OCI-LY1 (cell line): ENCODE measurements around the gene ATP6AP1.

Experiments
- H2AFZ ChIP-seq: fragments of 200-600 bp; sonication (generic), shearing (Covaris generic); 2 replicates; pipeline ENCODE4 v1.6.0; 2014; ENCODE audit warnings: antibody characterized with exemption, mild to moderate bottlenecking, low read length
- H3F3A ChIP-seq: fragments of 200-600 bp; sonication (generic), shearing (Covaris generic); 2 replicates; pipeline ENCODE4 v1.6.0; 2014; ENCODE audit warnings: mild to moderate bottlenecking, antibody characterized with exemption, low read length, moderate library complexity; ENCODE audit not compliant: insufficient read depth
- H3K27ac ChIP-seq: fragments of 200-600 bp; sonication (generic); 2 replicates; pipeline ENCODE4 v1.5.1; 2014; ENCODE audit warnings: low read length, mixed run types, mild to moderate bottlenecking, low read depth; ENCODE audit not compliant: poor library complexity, severe bottlenecking
- H3K27me3 ChIP-seq: fragments of 200-600 bp; sonication (generic); 2 replicates; pipeline ENCODE4 v1.6.0; 2014; ENCODE audit warnings: antibody characterized with exemption, mild to moderate bottlenecking, low read length, moderate library complexity; ENCODE audit not compliant: insufficient read depth
- H3K36me3 ChIP-seq: fragments of 200-600 bp; sonication (generic); 2 replicates; pipeline ENCODE4 v1.6.1; 2014; ENCODE audit warnings: mild to moderate bottlenecking, antibody characterized with exemption, low read length, moderate library complexity, mixed read lengths; ENCODE audit not compliant: insufficient read depth
- H3K4me1 ChIP-seq: fragments of 200-600 bp; sonication (generic); 2 replicates; pipeline ENCODE4 v1.5.1; 2014; ENCODE audit warnings: mild to moderate bottlenecking, low read length, moderate library complexity; ENCODE audit not compliant: insufficient read depth, severe bottlenecking
- H3K4me2 ChIP-seq: fragments of 200-600 bp; sonication (generic), shearing (Covaris generic); 2 replicates; pipeline ENCODE4 v1.6.1; 2014; ENCODE audit warnings: low read length
- H3K4me3 ChIP-seq: fragments of 200-600 bp; sonication (generic); 2 replicates; pipeline ENCODE4 v1.5.1; 2014; ENCODE audit warnings: low read length, low read depth, mild to moderate bottlenecking, mixed read lengths; ENCODE audit not compliant: poor library complexity, severe bottlenecking
- H3K79me2 ChIP-seq: fragments of 200-600 bp; shearing (Covaris generic); 2 replicates; pipeline ENCODE4 v1.6.1; 2016; ENCODE audit warnings: mixed run types, low read length, mixed read lengths; ENCODE audit not compliant: insufficient read depth
- H3K9ac ChIP-seq: fragments of 200-600 bp; sonication (generic), shearing (Covaris generic); 2 replicates; pipeline ENCODE4 v1.6.1; 2014; ENCODE audit warnings: mild to moderate bottlenecking, low read length, mixed read lengths
- H3K9me2 ChIP-seq: fragments of 200-600 bp; sonication (generic), shearing (Covaris generic); 2 replicates; pipeline ENCODE4 v1.6.1; 2014; ENCODE audit warnings: low read depth, mild to moderate bottlenecking, low read length, mixed read lengths
- H3K9me3 ChIP-seq: fragments of 200-600 bp; shearing (Covaris generic); 2 replicates; pipeline ENCODE4 v1.6.1; 2014; ENCODE audit warnings: low read length, mixed read lengths
- H4K20me1 ChIP-seq: fragments of 200-600 bp; sonication (generic), shearing (Covaris generic); 2 replicates; pipeline ENCODE4 v1.6.0; 2016; ENCODE audit warnings: mild to moderate bottlenecking, low read length; ENCODE audit not compliant: insufficient read depth
- CTCF ChIP-seq: fragments of 200-600 bp; sonication (generic), shearing (Covaris generic); IDR thresholded peaks from 2 replicates; pipeline ENCODE4 v1.5.1; 2017; ENCODE audit warnings: mild to moderate bottlenecking, antibody characterized with exemption, low read length, moderate library complexity, mixed read lengths
- EZH2 ChIP-seq: fragments of 200-600 bp; sonication (generic), shearing (Covaris generic); IDR thresholded peaks from 2 replicates; pipeline ENCODE4 v1.8.0; 2017; ENCODE audit warnings: borderline replicate concordance, mixed run types, mild to moderate bottlenecking, antibody characterized with exemption, low read length, moderate library complexity, mixed read lengths

ATP6AP1 gene

DNA sequence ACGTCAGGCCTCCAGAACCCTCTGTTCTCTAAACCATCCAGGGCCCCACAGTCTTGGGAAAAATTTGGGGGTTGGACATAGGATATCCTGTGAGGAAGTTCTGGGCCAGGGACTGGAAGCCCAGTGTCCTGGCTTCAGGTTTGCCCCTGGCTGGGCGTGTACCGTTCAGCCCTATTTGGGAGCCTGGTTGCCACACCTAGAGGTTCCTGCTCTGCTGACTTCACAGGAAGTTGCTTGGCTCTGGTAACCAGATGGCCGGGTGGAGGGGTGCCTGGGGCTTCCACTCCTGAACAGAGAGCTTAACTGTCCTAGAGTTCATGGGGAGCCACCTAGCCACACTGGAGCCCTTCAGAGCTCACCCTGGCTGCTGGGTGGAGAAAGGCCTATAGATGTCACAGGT lies 16.0 kb upstream of the ATP6AP1 start:
- Histone ChIP-seq H3K9me3 (no peaks in the 10 kb centered on the region), H3K4me1 (peaks cover 32% of the 10 kb centered on the region), H3K27me3 (no peaks in the 10 kb centered on the region), H3K9ac (peak overlapping the region; percentile 85), H4K20me1 (no peaks in the 10 kb centered on the region), H3K79me2 (no peaks in the 10 kb centered on the region), H3K36me3 (no peaks in the 10 kb centered on the region), H3F3A (no peaks in the 10 kb centered on the region), H3K4me3 (peak overlapping the region; percentile 75), H3K27ac (peak overlapping the region; percentile 72), H2AFZ (no peak overlapping the region), H3K4me2 (peak overlapping the region; percentile 86), H3K9me2 (no peaks in the 10 kb centered on the region)
- TF ChIP-seq EZH2 (no peak), CTCF (no peak)

- H3K4me3 ChIP-seq, result no peak overlapping the region
- no peak overlapping the region for H3K4me2 ChIP-seq
- no peaks in the 10 kb centered on the region for H3K36me3 ChIP-seq
- H4K20me1 ChIP-seq, result no peaks in the 10 kb centered on the region
- H3K27me3 ChIP-seq, result no peaks in the 10 kb centered on the region
- peak overlapping the region; percentile 72 for H3K27ac ChIP-seq
- H3K4me1 ChIP-seq, result peaks cover 29% of the 10 kb centered on the region
- H2AFZ ChIP-seq, result no peak overlapping the region
- H3F3A ChIP-seq, result no peaks in the 10 kb centered on the region
- H3K9ac ChIP-seq, result no peak overlapping the region
- H3K9me2 ChIP-seq, result no peaks in the 10 kb centered on the region
- H3K9me3 ChIP-seq, result no peaks in the 10 kb centered on the region
- H3K79me2 ChIP-seq, result no peaks in the 10 kb centered on the region
- TF ChIP-seq CTCF (no peak), EZH2 (no peak)
Measured at GRCh38 chrX:154413142-154413541, 15.3 kb upstream of the ATP6AP1 start.

GRCh38 chrX:154417157-154417556 lies 11.3 kb upstream of the ATP6AP1 start:
- H3K27ac ChIP-seq, result no peak overlapping the region
- no peaks in the 10 kb centered on the region for H3F3A ChIP-seq
- H3K9me3 ChIP-seq, result no peaks in the 10 kb centered on the region

More at GRCh38 chrX:154417157-154417556, 11.3 kb upstream of the ATP6AP1 start:
- H3K4me2 ChIP-seq, result no peak overlapping the region
- no peak overlapping the region for H3K9ac ChIP-seq
- peaks cover 6% of the 10 kb centered on the region for H3K4me1 ChIP-seq
- H3K79me2 ChIP-seq, result no peaks in the 10 kb centered on the region
- H3K9me2 ChIP-seq, result no peaks in the 10 kb centered on the region
- no peaks in the 10 kb centered on the region for H3K27me3 ChIP-seq
- H2AFZ ChIP-seq, result no peak overlapping the region
- H3K36me3 ChIP-seq, result no peaks in the 10 kb centered on the region
- no peak for TF ChIP-seq EZH2
- no peak for TF ChIP-seq CTCF
- H4K20me1 ChIP-seq, result no peaks in the 10 kb centered on the region
- H3K4me3 ChIP-seq, result no peak overlapping the region
